Ishikawa (cell line): ENCODE measurements around the gene ZBTB48.

ENCODE experiments used
- CEBPB ChIP-seq: IDR thresholded peaks from 2 replicates; pipeline ENCODE4 v1.6.1; 2012
- CREB1 ChIP-seq: IDR thresholded peaks from 2 replicates; pipeline ENCODE4 v1.6.1; 2012; ENCODE audit warnings: low read depth
- EGR1 ChIP-seq: IDR thresholded peaks from 2 replicates; pipeline ENCODE4 v1.6.1; 2012
- EP300 ChIP-seq: IDR thresholded peaks from 2 replicates; pipeline ENCODE4 v1.6.1; 2012; ENCODE audit warnings: borderline replicate concordance
- FOXM1 ChIP-seq: IDR thresholded peaks from 2 replicates; pipeline ENCODE4 v1.6.1; 2012; ENCODE audit warnings: low read depth, borderline replicate concordance
- NFIC ChIP-seq: IDR thresholded peaks from 2 replicates; pipeline ENCODE4 v1.6.1; 2012
- RAD21 ChIP-seq: IDR thresholded peaks from 2 replicates; pipeline ENCODE4 v1.6.1; 2012; ENCODE audit warnings: low read depth
- TAF1 ChIP-seq: IDR thresholded peaks from 2 replicates; pipeline ENCODE4 v1.6.1; 2012; ENCODE audit warnings: low read depth, mild to moderate bottlenecking
- TCF12 ChIP-seq: IDR thresholded peaks from 2 replicates; pipeline ENCODE4 v1.6.1; 2012; ENCODE audit warnings: low read depth
- TEAD4 ChIP-seq: IDR thresholded peaks from 2 replicates; pipeline ENCODE4 v1.6.1; 2012
- YY1 ChIP-seq: IDR thresholded peaks from 2 replicates; pipeline ENCODE4 v1.6.1; 2012; ENCODE audit warnings: low read depth
- ZBTB7A ChIP-seq: IDR thresholded peaks from 2 replicates; pipeline ENCODE4 v1.6.1; 2012; ENCODE audit warnings: low read depth
- TF ChIP-seq, protein P1 (sequence below): IDR thresholded peaks from 2 replicates; pipeline ENCODE4 v1.6.1; 2012
- TF ChIP-seq, protein P2 (sequence below): IDR thresholded peaks from 2 replicates; pipeline ENCODE4 v1.6.1; 2012
- TF ChIP-seq, protein P3 (sequence below): IDR thresholded peaks from 2 replicates; pipeline ENCODE4 v1.6.1; 2012; ENCODE audit warnings: low read depth, mild to moderate bottlenecking

Gene ZBTB48

DNA sequence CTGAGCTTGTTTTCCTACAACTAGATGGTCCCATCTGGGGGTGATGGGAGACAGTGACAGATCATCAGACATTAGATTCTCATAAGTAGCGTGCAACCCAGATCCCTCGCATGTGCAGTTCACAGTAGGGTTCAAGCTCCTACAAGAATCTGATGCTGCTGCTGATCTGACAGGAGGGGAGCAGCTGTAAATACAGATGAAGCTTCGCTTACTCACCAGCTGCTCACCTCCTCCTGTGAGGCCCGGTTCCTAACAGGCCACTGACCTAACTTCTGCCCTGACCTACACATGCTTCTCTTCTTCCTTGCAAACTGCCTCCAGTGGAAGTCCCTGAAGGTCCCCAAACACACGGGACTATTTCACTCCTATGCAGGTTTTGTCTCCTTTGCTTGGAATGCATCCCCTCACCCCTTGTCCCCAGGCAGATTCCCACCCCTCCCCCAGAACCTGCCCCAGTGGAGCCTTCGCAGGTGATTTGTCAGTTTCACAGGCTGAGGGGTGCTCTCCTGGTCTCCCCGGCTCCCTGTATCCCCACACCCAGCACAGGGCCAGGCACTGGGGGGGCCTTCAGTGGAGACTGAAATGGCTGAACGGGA, 5.7 kb upstream of the ZBTB48 start:
- TF ChIP-seq FOXM1 (no peak), ZBTB7A (no peak), TCF12 (no peak), EP300 (no peak), RAD21 (no peak), EGR1 (no peak), TAF1 (no peak), NFIC (no peak), TEAD4 (no peak)

DNA sequence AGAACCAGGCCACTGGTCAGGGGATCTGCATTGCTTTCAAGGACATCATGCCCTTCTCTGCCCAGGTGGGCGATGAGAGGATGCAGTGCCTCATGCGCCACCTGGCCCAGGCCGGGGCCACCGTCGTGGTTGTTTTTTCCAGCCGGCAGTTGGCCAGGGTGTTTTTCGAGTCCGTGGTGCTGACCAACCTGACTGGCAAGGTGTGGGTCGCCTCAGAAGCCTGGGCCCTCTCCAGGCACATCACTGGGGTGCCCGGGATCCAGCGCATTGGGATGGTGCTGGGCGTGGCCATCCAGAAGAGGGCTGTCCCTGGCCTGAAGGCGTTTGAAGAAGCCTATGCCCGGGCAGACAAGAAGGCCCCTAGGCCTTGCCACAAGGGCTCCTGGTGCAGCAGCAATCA, 5.0 kb upstream of the ZBTB48 start:
- no peak for TF ChIP-seq NFIC
- TF ChIP-seq, protein P1, sequence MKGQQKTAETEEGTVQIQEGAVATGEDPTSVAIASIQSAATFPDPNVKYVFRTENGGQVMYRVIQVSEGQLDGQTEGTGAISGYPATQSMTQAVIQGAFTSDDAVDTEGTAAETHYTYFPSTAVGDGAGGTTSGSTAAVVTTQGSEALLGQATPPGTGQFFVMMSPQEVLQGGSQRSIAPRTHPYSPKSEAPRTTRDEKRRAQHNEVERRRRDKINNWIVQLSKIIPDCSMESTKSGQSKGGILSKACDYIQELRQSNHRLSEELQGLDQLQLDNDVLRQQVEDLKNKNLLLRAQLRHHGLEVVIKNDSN: no peak
- TF ChIP-seq ZBTB7A: no peak
- no peak for TF ChIP-seq RAD21
- TF ChIP-seq TAF1: no peak
- no peak for TF ChIP-seq CREB1
- TF ChIP-seq FOXM1: no peak

DNA sequence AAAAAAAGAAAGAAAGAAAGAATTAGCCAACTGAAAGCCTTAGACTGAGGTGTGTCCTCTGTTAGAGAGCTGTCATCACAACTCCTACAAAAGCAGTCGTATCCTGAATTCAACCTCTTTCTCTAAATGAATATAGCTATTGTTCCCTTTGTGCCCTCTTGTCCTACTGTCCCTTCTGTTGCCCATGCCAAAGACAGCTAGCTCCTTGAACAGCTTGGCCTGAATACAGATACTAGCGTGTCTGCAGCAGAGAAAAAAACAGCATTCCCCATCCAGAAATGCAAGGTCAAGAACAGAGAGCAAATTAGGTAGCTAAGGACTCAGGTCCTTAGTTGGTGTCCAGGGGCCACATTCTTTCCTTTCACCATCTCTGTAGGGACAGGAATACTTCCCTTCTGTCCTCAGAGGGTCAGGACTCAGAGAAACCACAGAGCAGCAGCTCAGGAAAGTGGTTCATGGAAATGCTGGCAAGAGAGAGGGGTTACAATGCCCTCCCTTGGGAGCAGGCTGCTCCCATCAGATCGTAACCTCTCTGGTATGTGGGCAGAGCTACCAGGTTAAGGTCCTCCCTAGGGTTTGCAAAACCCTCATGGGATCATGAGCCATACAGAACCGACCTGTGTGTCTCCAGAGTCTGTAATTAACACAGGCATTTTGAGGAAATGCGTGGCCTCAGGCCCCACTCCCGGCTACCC, 1.8 kb upstream of the ZBTB48 start:
- TF ChIP-seq FOXM1: no peak
- TF ChIP-seq, protein P1: no peak
- TF ChIP-seq NFIC: no peak
- TF ChIP-seq, protein P2, sequence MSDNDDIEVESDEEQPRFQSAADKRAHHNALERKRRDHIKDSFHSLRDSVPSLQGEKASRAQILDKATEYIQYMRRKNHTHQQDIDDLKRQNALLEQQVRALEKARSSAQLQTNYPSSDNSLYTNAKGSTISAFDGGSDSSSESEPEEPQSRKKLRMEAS: no peak
- TF ChIP-seq, protein P3, sequence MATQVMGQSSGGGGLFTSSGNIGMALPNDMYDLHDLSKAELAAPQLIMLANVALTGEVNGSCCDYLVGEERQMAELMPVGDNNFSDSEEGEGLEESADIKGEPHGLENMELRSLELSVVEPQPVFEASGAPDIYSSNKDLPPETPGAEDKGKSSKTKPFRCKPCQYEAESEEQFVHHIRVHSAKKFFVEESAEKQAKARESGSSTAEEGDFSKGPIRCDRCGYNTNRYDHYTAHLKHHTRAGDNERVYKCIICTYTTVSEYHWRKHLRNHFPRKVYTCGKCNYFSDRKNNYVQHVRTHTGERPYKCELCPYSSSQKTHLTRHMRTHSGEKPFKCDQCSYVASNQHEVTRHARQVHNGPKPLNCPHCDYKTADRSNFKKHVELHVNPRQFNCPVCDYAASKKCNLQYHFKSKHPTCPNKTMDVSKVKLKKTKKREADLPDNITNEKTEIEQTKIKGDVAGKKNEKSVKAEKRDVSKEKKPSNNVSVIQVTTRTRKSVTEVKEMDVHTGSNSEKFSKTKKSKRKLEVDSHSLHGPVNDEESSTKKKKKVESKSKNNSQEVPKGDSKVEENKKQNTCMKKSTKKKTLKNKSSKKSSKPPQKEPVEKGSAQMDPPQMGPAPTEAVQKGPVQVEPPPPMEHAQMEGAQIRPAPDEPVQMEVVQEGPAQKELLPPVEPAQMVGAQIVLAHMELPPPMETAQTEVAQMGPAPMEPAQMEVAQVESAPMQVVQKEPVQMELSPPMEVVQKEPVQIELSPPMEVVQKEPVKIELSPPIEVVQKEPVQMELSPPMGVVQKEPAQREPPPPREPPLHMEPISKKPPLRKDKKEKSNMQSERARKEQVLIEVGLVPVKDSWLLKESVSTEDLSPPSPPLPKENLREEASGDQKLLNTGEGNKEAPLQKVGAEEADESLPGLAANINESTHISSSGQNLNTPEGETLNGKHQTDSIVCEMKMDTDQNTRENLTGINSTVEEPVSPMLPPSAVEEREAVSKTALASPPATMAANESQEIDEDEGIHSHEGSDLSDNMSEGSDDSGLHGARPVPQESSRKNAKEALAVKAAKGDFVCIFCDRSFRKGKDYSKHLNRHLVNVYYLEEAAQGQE: no peak

DNA sequence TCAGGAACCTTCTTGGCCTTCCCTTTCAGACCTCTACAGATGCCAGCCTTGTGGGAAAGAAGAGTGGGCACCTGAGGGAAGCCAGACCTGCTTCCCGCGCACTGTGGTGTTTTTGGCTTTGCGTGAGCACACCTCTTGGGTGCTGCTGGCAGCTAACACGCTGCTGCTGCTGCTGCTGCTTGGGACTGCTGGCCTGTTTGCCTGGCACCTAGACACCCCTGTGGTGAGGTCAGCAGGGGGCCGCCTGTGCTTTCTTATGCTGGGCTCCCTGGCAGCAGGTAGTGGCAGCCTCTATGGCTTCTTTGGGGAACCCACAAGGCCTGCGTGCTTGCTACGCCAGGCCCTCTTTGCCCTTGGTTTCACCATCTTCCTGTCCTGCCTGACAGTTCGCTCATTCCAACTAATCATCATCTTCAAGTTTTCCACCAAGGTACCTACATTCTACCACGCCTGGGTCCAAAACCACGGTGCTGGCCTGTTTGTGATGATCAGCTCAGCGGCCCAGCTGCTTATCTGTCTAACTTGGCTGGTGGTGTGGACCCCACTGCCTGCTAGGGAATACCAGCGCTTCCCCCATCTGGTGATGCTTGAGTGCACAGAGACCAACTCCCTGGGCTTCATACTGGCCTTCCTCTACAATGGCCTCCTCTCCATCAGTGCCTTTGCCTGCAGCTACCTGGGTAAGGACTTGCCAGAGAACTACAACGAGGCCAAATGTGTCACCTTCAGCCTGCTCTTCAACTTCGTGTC, 995 bp upstream of the ZBTB48 start:
- no peak for TF ChIP-seq TCF12
- TF ChIP-seq EGR1: no peak
- no peak for TF ChIP-seq NFIC
- TF ChIP-seq CEBPB: no peak
- TF ChIP-seq TEAD4: no peak
- TF ChIP-seq TAF1: no peak
- TF ChIP-seq, protein P1: no peak
- no peak for TF ChIP-seq ZBTB7A
- no peak for TF ChIP-seq YY1
- TF ChIP-seq RAD21: no peak
- TF ChIP-seq, protein P2: no peak
- TF ChIP-seq CREB1: no peak
- TF ChIP-seq, protein P3: no peak
- no peak for TF ChIP-seq EP300
- TF ChIP-seq FOXM1: no peak

DNA sequence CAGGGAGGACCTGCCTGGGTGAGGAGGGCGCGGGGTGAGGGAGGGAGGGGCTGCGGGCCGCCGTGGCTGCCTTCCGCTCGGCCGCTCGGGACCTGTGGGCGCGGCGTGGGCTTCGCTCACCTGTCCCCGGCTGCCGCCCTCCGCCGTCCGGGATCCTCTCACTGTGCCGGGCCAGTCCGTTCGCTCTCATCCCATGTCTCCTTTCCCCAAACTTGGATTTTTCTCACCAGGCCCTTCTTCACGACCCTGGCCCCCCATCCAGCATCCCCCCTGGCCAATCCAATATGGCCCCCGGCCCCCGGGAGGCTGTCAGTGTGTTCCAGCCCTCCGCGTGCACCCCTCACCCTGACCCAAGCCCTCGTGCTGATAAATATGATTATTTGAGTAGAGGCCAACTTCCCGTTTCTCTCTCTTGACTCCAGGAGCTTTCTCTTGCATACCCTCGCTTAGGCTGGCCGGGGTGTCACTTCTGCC, 362 bp downstream of the ZBTB48 start:
- TF ChIP-seq RAD21 (no peak), YY1 (peak; percentile 52; the same call in 1 of the 2 replicates), TEAD4 (no peak), CREB1 (no peak), TCF12 (0 out of 2 replicates have a peak, but pooled peaks have one; percentile 41), FOXM1 (no peak), ZBTB7A (no peak), NFIC (no peak), CEBPB (no peak), EGR1 (no peak), EP300 (no peak), TAF1 (no peak; the same call in 1 of the 2 replicates)
- TF ChIP-seq, protein P2: no peak
- TF ChIP-seq, protein P3: no peak
- TF ChIP-seq, protein P1: no peak
